Measurements from ENCODE around the gene CMIP. TPM values are rescaled to one million over a fixed set of nuclear protein-coding genes. Genes with fewer than 3 reads are reported as not detected.

Gene CMIP
- total RNA-seq, 2 donors from 2014 or later: 7.7 to 19.2 TPM

DNA sequence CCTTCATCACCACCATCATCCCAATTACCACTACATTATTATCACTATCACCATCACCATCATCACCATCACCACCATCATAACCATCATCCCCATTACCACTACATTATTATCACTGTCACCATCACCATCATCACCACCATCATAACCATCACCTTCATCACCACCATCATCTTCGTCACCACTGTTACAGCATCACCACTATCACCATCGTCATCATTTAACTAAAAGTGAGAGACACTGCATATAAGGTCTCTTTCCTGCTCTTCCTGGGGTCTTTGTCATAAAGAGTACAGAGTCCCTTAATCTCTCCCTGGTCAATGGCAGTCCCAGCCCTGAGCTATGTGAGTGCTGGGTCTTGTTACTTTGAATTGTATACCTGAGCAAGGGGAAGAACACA is 133.5 kb downstream of the CMIP start:
- no peak for DNase-seq (ENCODE audit: low spot score)
- Histone ChIP-seq H3K36me3 (no peaks in the 10 kb centered on the region), H3K4me3 (no peak overlapping the region), H3K27me3 (no peaks in the 10 kb centered on the region), H3K4me1 (peaks cover 0 to 6% of the 10 kb centered on the region in 2 donors), H3K9me3 (no peaks in the 10 kb centered on the region), H3K27ac (no peak overlapping the region)
- TF ChIP-seq, protein P1, sequence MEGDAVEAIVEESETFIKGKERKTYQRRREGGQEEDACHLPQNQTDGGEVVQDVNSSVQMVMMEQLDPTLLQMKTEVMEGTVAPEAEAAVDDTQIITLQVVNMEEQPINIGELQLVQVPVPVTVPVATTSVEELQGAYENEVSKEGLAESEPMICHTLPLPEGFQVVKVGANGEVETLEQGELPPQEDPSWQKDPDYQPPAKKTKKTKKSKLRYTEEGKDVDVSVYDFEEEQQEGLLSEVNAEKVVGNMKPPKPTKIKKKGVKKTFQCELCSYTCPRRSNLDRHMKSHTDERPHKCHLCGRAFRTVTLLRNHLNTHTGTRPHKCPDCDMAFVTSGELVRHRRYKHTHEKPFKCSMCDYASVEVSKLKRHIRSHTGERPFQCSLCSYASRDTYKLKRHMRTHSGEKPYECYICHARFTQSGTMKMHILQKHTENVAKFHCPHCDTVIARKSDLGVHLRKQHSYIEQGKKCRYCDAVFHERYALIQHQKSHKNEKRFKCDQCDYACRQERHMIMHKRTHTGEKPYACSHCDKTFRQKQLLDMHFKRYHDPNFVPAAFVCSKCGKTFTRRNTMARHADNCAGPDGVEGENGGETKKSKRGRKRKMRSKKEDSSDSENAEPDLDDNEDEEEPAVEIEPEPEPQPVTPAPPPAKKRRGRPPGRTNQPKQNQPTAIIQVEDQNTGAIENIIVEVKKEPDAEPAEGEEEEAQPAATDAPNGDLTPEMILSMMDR (IDR thresholded peaks at IDR 0.05): no peak

DNA sequence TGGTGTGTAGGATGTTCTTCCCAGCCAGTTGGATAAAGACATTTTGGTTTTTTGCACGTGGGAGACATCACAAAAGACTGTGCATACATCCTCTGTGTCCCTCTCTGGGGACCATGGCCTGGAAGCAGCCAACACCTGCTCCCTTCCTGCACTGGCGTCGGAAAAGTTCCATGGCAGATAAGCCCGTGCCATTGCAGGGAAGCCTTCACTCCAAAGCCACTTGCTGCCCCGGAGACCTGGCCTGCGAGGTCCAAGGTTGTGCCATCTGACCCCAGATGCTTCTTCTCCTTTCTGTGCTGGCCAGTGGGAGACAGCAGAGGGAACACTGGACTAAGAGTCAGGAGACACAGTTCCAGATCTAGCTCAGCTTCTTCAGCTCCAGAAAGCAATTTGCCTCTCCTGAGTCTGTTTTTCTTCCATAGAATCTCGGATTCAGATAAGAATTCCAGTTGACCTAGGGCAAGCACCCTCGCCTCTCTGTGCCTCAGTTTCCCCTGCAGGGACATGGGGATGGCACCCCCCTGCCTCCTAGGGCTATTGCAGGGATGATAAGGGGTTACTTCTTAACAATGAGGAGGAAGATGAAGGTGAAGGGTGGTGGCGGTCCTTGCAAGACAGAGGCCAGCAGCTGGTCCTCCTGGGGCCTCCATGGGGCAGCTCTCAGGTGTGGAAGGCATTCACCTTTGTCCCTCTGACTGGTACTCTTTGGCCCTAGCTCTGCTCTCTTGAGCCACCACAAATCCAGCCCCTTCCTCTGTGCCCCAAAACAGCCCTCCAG is 134.2 kb downstream of the CMIP start:
- TF ChIP-seq, protein P1 (IDR thresholded peaks at IDR 0.05): no peak
- no peaks in the 10 kb centered on the region for H3K9me3 ChIP-seq
- no peak for DNase-seq (ENCODE audit: low spot score)
- no peak overlapping the region for H3K4me3 ChIP-seq
- no peaks in the 10 kb centered on the region for H3K36me3 ChIP-seq
- H3K27me3 ChIP-seq: no peaks in the 10 kb centered on the region
- H3K27ac ChIP-seq: no peak overlapping the region
- H3K4me1 ChIP-seq: peaks cover 0 to 8% of the 10 kb centered on the region in 2 donors

DNA sequence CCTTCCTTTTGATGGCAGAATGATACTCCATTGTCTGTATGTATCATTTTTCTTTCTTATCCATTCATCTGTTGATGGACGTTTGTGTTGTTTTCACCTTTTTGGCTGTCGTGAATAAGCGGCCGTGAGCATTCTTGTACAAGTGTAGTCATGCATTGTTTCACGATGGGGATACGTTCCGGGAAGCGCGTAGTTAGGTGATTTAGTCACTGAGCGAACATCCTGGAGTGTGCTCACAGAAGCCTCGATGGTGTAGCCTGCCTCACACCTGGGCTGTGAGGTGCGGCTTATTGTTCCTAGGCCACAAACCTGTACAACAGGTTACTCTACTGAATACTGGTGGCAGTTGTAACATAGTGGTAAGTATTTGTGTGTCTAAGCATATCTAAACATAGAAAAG is 136.5 kb downstream of the CMIP start:
- Histone ChIP-seq H3K36me3 (no peaks in the 10 kb centered on the region), H3K9me3 (no peaks in the 10 kb centered on the region), H3K27me3 (no peaks in the 10 kb centered on the region), H3K27ac (no peak overlapping the region), H3K4me3 (no peak overlapping the region), H3K4me1 (peaks cover 0 to 16% of the 10 kb centered on the region in 2 donors)
- TF ChIP-seq, protein P1 (IDR thresholded peaks at IDR 0.05): no peak
- DNase-seq (ENCODE audit: low spot score): no peak

DNA sequence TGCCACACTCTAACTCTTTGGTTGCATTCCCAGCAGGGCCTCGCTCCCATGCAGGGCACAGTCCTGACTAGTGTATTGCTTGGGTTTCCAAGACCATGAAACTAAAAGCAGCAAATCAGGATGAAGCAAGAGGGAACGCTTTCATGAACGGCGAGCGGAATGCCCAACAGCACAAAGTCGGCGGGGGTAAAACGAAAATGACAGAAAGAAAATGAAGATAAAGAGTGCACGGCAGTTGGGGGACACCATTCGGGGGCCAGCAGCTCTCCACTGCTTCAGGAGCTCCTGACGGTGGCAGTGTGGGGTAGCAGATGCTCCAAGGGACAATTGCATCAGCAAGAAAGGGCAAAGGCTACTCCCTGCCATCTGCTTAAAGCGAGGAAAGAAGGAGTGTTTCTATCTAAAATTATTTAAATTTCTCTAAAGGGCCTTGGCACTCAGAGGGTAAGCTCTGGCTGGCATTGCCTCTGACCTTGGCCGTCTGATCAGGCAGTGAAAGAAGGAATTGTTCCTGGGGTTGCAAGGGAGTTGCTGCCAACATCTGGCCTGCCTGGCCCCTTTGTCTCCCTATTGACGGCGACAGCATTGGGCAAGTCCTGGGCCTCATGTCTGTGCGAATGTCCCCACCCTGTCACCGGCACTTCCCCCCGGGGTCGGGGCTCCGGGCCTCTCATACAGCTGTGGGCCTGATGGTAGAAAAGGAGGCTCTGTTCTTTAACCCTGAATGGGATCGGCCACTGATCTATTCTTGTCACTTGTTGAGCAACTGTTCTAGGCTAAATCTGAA is 138.2 kb downstream of the CMIP start:
- DNase-seq (ENCODE audit: low spot score): no peak
- Histone ChIP-seq H3K27ac (no peak overlapping the region), H3K9me3 (no peaks in the 10 kb centered on the region), H3K4me3 (no peak overlapping the region), H3K36me3 (no peaks in the 10 kb centered on the region), H3K4me1 (peaks cover 0 to 16% of the 10 kb centered on the region in 2 donors), H3K27me3 (no peaks in the 10 kb centered on the region)
- TF ChIP-seq, protein P1 (IDR thresholded peaks at IDR 0.05): peak in 1 of 2 donors; percentile 37

DNA sequence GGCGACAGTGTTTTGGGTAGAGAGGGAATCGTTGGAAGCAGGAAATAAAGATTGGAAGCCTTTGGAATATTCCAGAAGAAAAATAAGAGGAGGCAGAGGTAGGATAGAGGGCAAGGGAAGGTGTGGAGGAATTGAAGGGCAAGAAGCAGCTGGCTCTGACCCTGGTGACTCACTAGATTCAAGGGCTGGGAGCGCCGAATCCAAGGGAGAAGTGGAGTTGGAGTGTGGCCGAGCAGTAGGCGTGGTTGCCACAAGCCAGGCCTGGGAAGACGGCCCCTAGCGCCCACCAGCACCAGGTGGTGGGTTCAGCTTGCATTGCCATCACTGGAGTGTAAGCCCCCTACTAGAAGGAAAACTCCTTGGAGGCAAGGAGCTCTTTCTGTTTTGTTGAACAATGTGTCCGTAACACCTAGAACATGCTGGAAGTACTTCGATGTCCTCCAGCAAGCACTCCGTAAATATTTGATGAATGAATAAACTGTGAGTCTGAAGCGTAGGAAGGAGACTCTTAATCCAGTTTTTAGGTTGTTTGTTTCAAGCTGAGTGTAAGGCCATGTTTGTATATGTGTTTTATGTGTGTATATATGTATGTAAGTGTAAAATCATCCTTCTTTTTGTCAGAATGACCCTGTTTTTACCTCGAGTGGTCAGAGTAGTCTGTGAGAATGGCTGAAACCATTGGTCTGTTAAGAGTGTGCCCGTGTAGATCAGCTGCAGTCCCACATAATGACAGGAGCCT is 139.5 kb downstream of the CMIP start:
- no peaks in the 10 kb centered on the region for H3K27me3 ChIP-seq
- H3K27ac ChIP-seq: no peak overlapping the region
- H3K4me1 ChIP-seq: peaks cover 0 to 16% of the 10 kb centered on the region in 2 donors
- DNase-seq (ENCODE audit: low spot score): no peak
- H3K9me3 ChIP-seq: no peaks in the 10 kb centered on the region
- no peaks in the 10 kb centered on the region for H3K36me3 ChIP-seq
- H3K4me3 ChIP-seq: no peak overlapping the region
- TF ChIP-seq, protein P1 (IDR thresholded peaks at IDR 0.05): no peak

Measured in right atrium auricular region (tissue), 2 donors.